ENCODE data around the gene CPTP.

CPTP gene

GRCh38 chr1:1352786-1353388 lies 28.3 kb downstream of the CPTP start:
- Histone ChIP-seq H3K27ac (no peak overlapping the region), H3K4me1 (ENCODE audit: low read depth, poor library complexity, severe bottlenecking) (peaks cover 10% of the 10 kb centered on the region), H3K4me2 (no peak overlapping the region), H3K79me2 (ENCODE audit: insufficient read depth, low read depth) (no peaks in the 10 kb centered on the region; the same call in 1 of the 2 replicates), H3K27me3 (ENCODE audit: insufficient read depth, low read depth) (no peaks in the 10 kb centered on the region; the same call in 1 of the 2 replicates), H3K36me3 (ENCODE audit: insufficient read depth) (no peaks in the 10 kb centered on the region), H4K20me1 (ENCODE audit: insufficient read depth) (no peaks in the 10 kb centered on the region), H3K9ac (no peak overlapping the region), H3K4me3 (IDR thresholded peaks at IDR 0.05; ENCODE audit: insufficient read depth, low read depth, low read length) (no peak overlapping the region), H2AFZ (ENCODE audit: low read depth) (no peak overlapping the region)
- no peak for TF ChIP-seq CTCF (conservative IDR thresholded peaks at IDR 0.05; ENCODE audit: low read depth, low read length)

DNA sequence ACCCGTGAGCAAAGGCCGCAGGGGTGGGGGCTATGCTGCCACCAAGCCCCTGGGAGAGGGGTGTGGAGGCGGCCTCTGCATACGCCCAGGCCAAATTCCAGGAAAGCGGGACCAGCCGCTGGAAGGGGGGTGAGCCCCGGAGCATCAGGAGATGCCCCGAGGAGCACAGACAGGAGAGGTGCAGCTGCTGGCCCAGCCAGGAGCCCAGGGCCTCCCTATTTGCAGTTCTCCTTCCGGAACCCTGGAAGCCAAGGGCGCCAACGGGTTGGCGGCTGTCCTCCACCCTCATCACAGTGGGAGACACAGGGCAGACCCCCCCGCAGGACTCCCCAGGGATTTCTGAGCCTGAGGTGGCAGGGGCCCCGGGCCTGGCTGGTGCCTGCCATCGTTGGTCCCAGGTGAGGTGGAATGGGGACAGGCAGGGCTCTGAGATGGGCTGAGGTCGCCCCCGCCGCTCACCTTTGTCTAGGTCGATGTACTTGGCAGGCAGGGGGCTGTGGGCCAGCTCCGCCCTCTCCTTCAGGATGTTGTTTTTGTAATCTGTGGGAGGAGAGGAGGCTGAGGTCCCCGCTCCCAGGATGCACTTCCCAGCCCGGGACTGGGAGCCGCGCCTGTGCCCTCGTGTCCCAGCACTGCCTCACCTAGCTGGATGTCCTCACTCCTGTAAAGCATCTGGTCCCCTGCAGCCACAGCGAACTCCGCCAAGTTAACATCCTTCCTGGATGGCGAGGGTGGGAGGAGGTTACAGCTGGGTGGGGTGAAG lies 29.0 kb downstream of the CPTP start:
- no peak overlapping the region for H3K4me3 ChIP-seq (IDR thresholded peaks at IDR 0.05; ENCODE audit: insufficient read depth, low read depth, low read length)
- H3K9ac ChIP-seq, result no peak overlapping the region
- H2AFZ ChIP-seq (ENCODE audit: low read depth), result no peak overlapping the region
- no peaks in the 10 kb centered on the region for H3K79me2 ChIP-seq (ENCODE audit: insufficient read depth, low read depth)
- H3K4me1 ChIP-seq (ENCODE audit: low read depth, poor library complexity, severe bottlenecking), result peaks cover 9% of the 10 kb centered on the region
- no peak for TF ChIP-seq CTCF (conservative IDR thresholded peaks at IDR 0.05; ENCODE audit: low read depth, low read length)
- H3K27me3 ChIP-seq (ENCODE audit: insufficient read depth, low read depth), result no peaks in the 10 kb centered on the region; the same call in 1 of the 2 replicates
- no peaks in the 10 kb centered on the region for H4K20me1 ChIP-seq (ENCODE audit: insufficient read depth)
- H3K36me3 ChIP-seq (ENCODE audit: insufficient read depth), result no peaks in the 10 kb centered on the region
- H3K4me2 ChIP-seq, result no peak overlapping the region
- no peak overlapping the region for H3K27ac ChIP-seq

- H2AFZ ChIP-seq (ENCODE audit: low read depth), result no peak overlapping the region
- no peak for TF ChIP-seq CTCF (conservative IDR thresholded peaks at IDR 0.05; ENCODE audit: low read depth, low read length)
- no peak overlapping the region for H3K4me3 ChIP-seq (IDR thresholded peaks at IDR 0.05; ENCODE audit: insufficient read depth, low read depth, low read length)
- no peak overlapping the region for H3K27ac ChIP-seq
- no peaks in the 10 kb centered on the region for H3K36me3 ChIP-seq (ENCODE audit: insufficient read depth)
- no peak overlapping the region for H3K4me2 ChIP-seq
- H3K79me2 ChIP-seq (ENCODE audit: insufficient read depth, low read depth), result no peaks in the 10 kb centered on the region
- no peaks in the 10 kb centered on the region for H4K20me1 ChIP-seq (ENCODE audit: insufficient read depth)
- no peaks in the 10 kb centered on the region; the same call in 1 of the 2 replicates for H3K27me3 ChIP-seq (ENCODE audit: insufficient read depth, low read depth)
- H3K4me1 ChIP-seq (ENCODE audit: low read depth, poor library complexity, severe bottlenecking), result peaks cover 18% of the 10 kb centered on the region
- no peak overlapping the region for H3K9ac ChIP-seq
Observed at GRCh38 chr1:1354271-1355247, 30.0 kb downstream of the CPTP start.

DNA sequence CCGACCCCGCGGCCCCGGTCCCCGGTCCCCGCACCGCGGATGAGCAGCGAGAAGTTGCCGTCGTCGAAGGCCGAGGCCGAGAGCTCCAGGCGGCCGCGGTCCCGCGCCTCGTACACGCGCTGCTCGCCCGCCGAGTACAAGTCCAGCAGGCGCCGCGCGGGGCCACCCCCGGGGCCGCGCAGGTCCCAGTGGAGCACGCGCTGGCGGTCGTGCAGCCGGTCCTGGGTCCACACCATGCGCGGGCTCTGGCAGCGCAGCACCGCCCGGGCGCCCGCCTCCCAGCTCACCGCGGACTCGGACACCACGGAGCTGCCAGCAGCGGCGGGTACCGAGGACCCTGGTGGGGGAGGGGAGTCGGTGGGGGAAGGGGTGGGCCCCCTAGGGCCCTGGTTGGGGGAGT lies 30.8 kb downstream of the CPTP start:
- Histone ChIP-seq H3K9ac (no peak overlapping the region), H3K4me3 (IDR thresholded peaks at IDR 0.05; ENCODE audit: insufficient read depth, low read depth, low read length) (no peak overlapping the region)

More for the DNA sequence above, 30.8 kb downstream of the CPTP start:
- H3K4me2 ChIP-seq, result no peak overlapping the region
- no peak overlapping the region for H2AFZ ChIP-seq (ENCODE audit: low read depth)
- H3K27ac ChIP-seq, result no peak overlapping the region
- no peaks in the 10 kb centered on the region; the same call in 1 of the 2 replicates for H3K27me3 ChIP-seq (ENCODE audit: insufficient read depth, low read depth)
- no peaks in the 10 kb centered on the region for H3K79me2 ChIP-seq (ENCODE audit: insufficient read depth, low read depth)
- H3K4me1 ChIP-seq (ENCODE audit: low read depth, poor library complexity, severe bottlenecking), result peaks cover 18% of the 10 kb centered on the region
- no peaks in the 10 kb centered on the region for H4K20me1 ChIP-seq (ENCODE audit: insufficient read depth)
- TF ChIP-seq CTCF (conservative IDR thresholded peaks at IDR 0.05; ENCODE audit: low read depth, low read length), result no peak
- no peaks in the 10 kb centered on the region for H3K36me3 ChIP-seq (ENCODE audit: insufficient read depth)

All from KMS-11 (cell line).